ENCODE measurements around the gene LRRC8C. TPM values are rescaled to one million over a fixed set of nuclear protein-coding genes. Genes with fewer than 3 reads are reported as not detected.

LRRC8C gene
- total and polyA plus RNA-seq, 2 experiments from 2014 or later, result 3.6 to 7.3 TPM

DNA sequence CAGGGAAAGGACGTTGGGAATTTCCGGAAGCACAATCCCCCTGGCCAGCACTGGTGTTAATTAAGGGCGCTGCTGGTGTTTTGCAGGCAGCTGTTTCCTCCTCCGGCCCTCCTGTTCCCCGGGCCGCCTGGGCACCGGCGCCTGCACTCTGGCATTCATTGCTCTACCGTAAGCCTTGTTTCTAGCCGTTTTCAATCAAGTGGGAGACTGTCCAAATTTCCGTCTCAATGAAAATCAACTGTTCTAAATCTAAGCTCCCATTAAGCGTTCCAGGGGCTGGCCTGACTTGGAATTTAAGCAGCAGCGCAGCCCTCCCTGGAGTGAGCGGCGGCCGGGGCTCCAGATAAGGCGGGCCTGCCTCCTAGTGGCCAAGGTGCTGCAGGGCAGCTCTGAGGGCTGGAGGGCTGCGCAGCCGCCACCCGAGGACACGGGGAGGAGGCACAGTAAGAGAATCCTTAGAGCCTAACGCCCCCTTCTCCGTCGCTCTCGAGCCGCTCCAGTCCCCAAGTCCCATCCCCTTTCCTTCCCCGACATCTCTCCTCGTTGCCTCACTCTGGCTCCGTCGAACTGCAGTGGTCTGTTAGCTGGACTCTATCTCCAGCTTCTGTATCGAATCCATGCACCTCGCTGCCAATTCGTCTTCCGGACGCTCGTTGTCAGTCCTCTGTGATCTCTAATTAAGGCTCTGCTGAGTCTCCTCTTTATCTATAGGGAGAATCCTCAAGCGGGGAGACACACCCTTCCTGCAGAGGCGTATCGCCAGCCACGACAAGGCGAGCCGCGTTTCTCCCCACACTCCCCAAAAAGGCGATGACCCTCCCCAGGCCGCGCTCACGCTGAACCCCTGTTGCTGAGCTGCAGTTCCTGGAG, 130.1 kb downstream of the LRRC8C start:
- WGBS, 2 experiments (ENCODE audit: low coverage in 1 of 2, low lambda C conversion rate in 2 of 2, missing lambda C conversion rate in 2 of 2), result 5 to 6% methylated on average over 43 to 47 of the region's 47 CpGs
- Histone ChIP-seq H3K27me3 (replicated peaks; ENCODE audit: insufficient read depth) (no peaks in the 10 kb centered on the region), H3K79me2 (ENCODE audit: insufficient read depth) (no peaks in the 10 kb centered on the region), H3K4me3 (peak overlapping the region; percentile 74), H3K27ac (no peak overlapping the region), H3K9ac (peak overlapping the region; percentile 26; the same call in 1 of the 2 replicates), H3F3A (ENCODE audit: insufficient read depth) (0 out of 2 replicates have a peak, but pooled peaks cover 3% of the 10 kb centered on the region), H3K9me2 (ENCODE audit: insufficient read depth) (no peaks in the 10 kb centered on the region), H3K36me3 (ENCODE audit: low read depth) (no peaks in the 10 kb centered on the region), H3K4me2 (ENCODE audit: unreplicated experiment) (peak overlapping the region; percentile 93), H2AFZ (peak overlapping the region; percentile 97), H4K20me1 (ENCODE audit: insufficient read depth) (no peaks in the 10 kb centered on the region), H3K9me3 (ENCODE audit: low read depth) (no peaks in the 10 kb centered on the region), H3K4me1 (ENCODE audit: insufficient read depth) (peaks cover 15% of the 10 kb centered on the region)
- in situ Hi-C loops (cut with MboI), result loop anchor here (25.0 kb wide), 1 partner anchor 251 kb away; the partner anchor contains the start of gene LRRC8B
- DNase-seq, result peak; percentile 95
- TF ChIP-seq EZH2phosphoT487 (IDR thresholded peaks at IDR 0.05; ENCODE audit: insufficient read depth, low read depth), result no peak
- no peak for TF ChIP-seq EZH2 (IDR thresholded peaks at IDR 0.05; ENCODE audit: insufficient read depth, poor library complexity, severe bottlenecking)

GRCh38 chr1:89763649-89763986, 130.7 kb downstream of the LRRC8C start:
- in situ Hi-C loops (cut with MboI), result loop anchor here (25.0 kb wide), 1 partner anchor 251 kb away; the partner anchor contains the start of gene LRRC8B
- H3K27me3 ChIP-seq (replicated peaks; ENCODE audit: insufficient read depth), result no peaks in the 10 kb centered on the region
- peak overlapping the region; percentile 26; the same call in 1 of the 2 replicates for H3K9ac ChIP-seq

DNA sequence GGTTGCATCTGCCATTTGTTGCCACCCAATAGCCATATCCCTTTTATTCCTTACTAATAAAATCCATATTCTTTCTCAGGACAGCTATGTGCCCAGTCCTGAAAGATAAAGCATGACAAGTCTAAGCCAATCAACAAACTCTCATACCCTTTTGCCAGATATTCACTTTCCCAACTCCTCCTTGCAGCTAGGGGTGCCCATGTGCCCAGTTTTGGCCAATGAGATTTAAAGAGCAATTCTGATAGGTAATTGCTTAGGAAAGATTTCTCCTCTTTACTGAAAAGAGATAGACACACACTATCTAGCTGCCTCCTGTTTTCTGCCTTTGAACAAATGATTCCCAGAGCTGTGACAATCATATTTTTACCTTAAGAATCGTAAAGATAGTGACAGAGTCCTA, 132.9 kb downstream of the LRRC8C start:
- 29 to 38% methylated on average over 1 of the region's 1 CpG for WGBS, 2 experiments (ENCODE audit: low coverage in 1 of 2, low lambda C conversion rate in 2 of 2, missing lambda C conversion rate in 2 of 2)
- no peak overlapping the region for H2AFZ ChIP-seq

More at GRCh38 chr1:89763649-89763986, 130.7 kb downstream of the LRRC8C start:
- 54 to 56% methylated on average over 5 of the region's 5 CpGs for WGBS, 2 experiments (ENCODE audit: low coverage in 1 of 2, low lambda C conversion rate in 2 of 2, missing lambda C conversion rate in 2 of 2)
- no peaks in the 10 kb centered on the region for H3K79me2 ChIP-seq (ENCODE audit: insufficient read depth)
- peaks cover 9% of the 10 kb centered on the region for H3K4me1 ChIP-seq (ENCODE audit: insufficient read depth)
- H3K9me3 ChIP-seq (ENCODE audit: low read depth), result no peaks in the 10 kb centered on the region
- TF ChIP-seq EZH2phosphoT487 (IDR thresholded peaks at IDR 0.05; ENCODE audit: insufficient read depth, low read depth) (no peak), EZH2 (IDR thresholded peaks at IDR 0.05; ENCODE audit: insufficient read depth, poor library complexity, severe bottlenecking) (no peak)
- no peak overlapping the region for H3K27ac ChIP-seq
- peak overlapping the region; percentile 97 for H2AFZ ChIP-seq
- no peaks in the 10 kb centered on the region for H3K9me2 ChIP-seq (ENCODE audit: insufficient read depth)
- peak overlapping the region; percentile 93 for H3K4me2 ChIP-seq (ENCODE audit: unreplicated experiment)
- H3K36me3 ChIP-seq (ENCODE audit: low read depth), result no peaks in the 10 kb centered on the region
- no peak for DNase-seq
- peak overlapping the region; percentile 74 for H3K4me3 ChIP-seq
- H4K20me1 ChIP-seq (ENCODE audit: insufficient read depth), result no peaks in the 10 kb centered on the region
- H3F3A ChIP-seq (ENCODE audit: insufficient read depth), result 0 out of 2 replicates have a peak, but pooled peaks cover 3% of the 10 kb centered on the region

DNA sequence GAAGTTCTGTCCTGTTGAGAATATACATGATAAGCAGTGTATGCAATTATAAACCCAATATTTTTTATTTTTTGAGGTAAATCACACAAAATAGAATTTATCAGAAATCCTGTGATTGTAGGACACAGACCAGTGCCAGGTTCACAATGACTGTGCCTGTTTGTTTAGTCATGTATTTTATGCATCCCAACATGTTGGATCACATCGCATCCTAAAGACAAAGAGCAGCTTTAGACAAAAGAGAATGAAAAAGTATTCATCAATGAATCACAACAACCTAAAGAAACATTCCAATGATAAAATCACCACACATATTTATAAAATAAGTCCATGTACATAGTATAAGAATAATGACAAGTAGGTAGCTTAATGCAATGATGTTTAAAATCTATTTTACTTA, 134.7 kb downstream of the LRRC8C start:
- DNase-seq, result no peak
- Histone ChIP-seq H3K4me3 (no peak overlapping the region), H3K4me1 (ENCODE audit: insufficient read depth) (no peaks in the 10 kb centered on the region), H3K9me3 (ENCODE audit: low read depth) (no peaks in the 10 kb centered on the region), H3K79me2 (ENCODE audit: insufficient read depth) (no peaks in the 10 kb centered on the region), H3K27me3 (replicated peaks; ENCODE audit: insufficient read depth) (no peaks in the 10 kb centered on the region; the same call in 1 of the 2 replicates), H4K20me1 (ENCODE audit: insufficient read depth) (no peaks in the 10 kb centered on the region), H3F3A (ENCODE audit: insufficient read depth) (no peaks in the 10 kb centered on the region), H3K36me3 (ENCODE audit: low read depth) (no peaks in the 10 kb centered on the region), H3K4me2 (ENCODE audit: unreplicated experiment) (no peak overlapping the region), H3K9ac (no peak overlapping the region), H3K9me2 (ENCODE audit: insufficient read depth) (no peaks in the 10 kb centered on the region), H2AFZ (no peak overlapping the region), H3K27ac (no peak overlapping the region)
- WGBS, 2 experiments (ENCODE audit: low coverage in 1 of 2, low lambda C conversion rate in 2 of 2, missing lambda C conversion rate in 2 of 2), result 95 to 97% methylated on average over 1 of the region's 1 CpG
- in situ Hi-C loops (cut with MboI), result loop anchor here (25.0 kb wide), 1 partner anchor 255 kb away; the partner anchor contains the start of gene LRRC8B
- TF ChIP-seq EZH2 (IDR thresholded peaks at IDR 0.05; ENCODE audit: insufficient read depth, poor library complexity, severe bottlenecking) (no peak), EZH2phosphoT487 (IDR thresholded peaks at IDR 0.05; ENCODE audit: insufficient read depth, low read depth) (no peak)

More for the DNA sequence above, 132.9 kb downstream of the LRRC8C start:
- Histone ChIP-seq H3K4me2 (ENCODE audit: unreplicated experiment) (no peak overlapping the region), H3F3A (ENCODE audit: insufficient read depth) (no peaks in the 10 kb centered on the region), H3K9me2 (ENCODE audit: insufficient read depth) (no peaks in the 10 kb centered on the region), H3K27me3 (replicated peaks; ENCODE audit: insufficient read depth) (no peaks in the 10 kb centered on the region; the same call in 1 of the 2 replicates), H3K9me3 (ENCODE audit: low read depth) (no peaks in the 10 kb centered on the region), H4K20me1 (ENCODE audit: insufficient read depth) (no peaks in the 10 kb centered on the region), H3K4me3 (no peak overlapping the region), H3K4me1 (ENCODE audit: insufficient read depth) (no peaks in the 10 kb centered on the region), H3K9ac (no peak overlapping the region), H3K27ac (no peak overlapping the region), H3K79me2 (ENCODE audit: insufficient read depth) (no peaks in the 10 kb centered on the region), H3K36me3 (ENCODE audit: low read depth) (no peaks in the 10 kb centered on the region)
- in situ Hi-C loops (cut with MboI), result loop anchor here (25.0 kb wide), 1 partner anchor 253 kb away; the partner anchor contains the start of gene LRRC8B
- no peak for DNase-seq
- TF ChIP-seq EZH2 (IDR thresholded peaks at IDR 0.05; ENCODE audit: insufficient read depth, poor library complexity, severe bottlenecking) (no peak), EZH2phosphoT487 (IDR thresholded peaks at IDR 0.05; ENCODE audit: insufficient read depth, low read depth) (no peak)

Small RNAs within 50 kb of the gene (small RNA-seq; reads per million reads assigned to genes)
- gene AC093423.1 (ENCODE audit: low read depth, low replicate concordance), result not detected

Other genes with a start within 250 kb of the LRRC8C start
- 0.32 and 0.63 TPM in 2 replicates for gene LRRC8B, start 108.3 kb upstream of the LRRC8C start, total RNA-seq (2014; rRNA removed; shearing (Covaris generic))
- gene LRRC8B, start 108.3 kb upstream of the LRRC8C start, polyA plus RNA-seq (2016; fragmentation: Nextera tagmentation; extraction: Ambion mirVana), result 0.33 and 0.54 TPM in 2 replicates
- gene LRRC8D, start 187.9 kb downstream of the LRRC8C start, total RNA-seq (2014; rRNA removed; shearing (Covaris generic)), result 30.7 and 35.3 TPM in 2 replicates
- gene LRRC8D, start 187.9 kb downstream of the LRRC8C start, polyA plus RNA-seq (2016; fragmentation: Nextera tagmentation; extraction: Ambion mirVana), result 29.9 and 30.1 TPM in 2 replicates